ENCODE measurements around the gene UBE2N. TPM values are rescaled to one million over a fixed set of nuclear protein-coding genes. Genes with fewer than 3 reads are reported as not detected.

UBE2N gene
- total RNA-seq, 4 donors from 2014 or later: 18.0 to 26.4 (median 22.1) TPM

DNA sequence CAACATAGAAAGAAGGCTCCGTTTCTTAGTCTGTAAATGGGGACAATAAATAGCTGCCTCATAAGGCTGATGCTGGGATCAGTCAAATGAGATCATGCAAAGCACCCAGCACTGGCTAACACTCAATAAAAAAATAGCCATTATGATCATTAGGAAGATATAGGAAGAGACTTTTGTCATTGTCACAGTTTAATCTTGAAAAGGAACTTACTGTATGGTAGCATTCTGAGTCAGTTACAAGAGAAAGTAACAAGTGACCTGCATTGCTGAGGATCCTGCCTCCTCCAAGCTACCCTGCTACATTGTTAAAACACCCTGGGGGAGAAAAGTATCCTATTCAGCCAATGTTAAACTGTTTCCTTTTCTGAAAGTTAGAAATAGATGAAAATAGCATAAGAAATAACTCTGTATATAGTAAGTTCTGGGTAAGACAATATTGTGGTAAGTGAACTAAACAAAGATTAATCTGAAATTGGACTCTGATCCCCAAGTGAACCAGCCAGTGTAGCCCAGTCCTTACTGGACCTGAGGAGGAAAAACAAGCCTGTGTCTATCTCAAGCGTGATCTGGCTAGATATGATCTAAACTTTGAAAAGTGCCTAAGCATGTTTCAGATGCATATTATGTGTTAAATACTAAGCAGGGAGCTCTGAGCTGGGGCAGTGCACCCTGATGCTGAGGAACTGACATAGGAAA, 67.6 kb downstream of the UBE2N start:
- Histone ChIP-seq H3K4me3 (peak overlapping the region in 1 of 4 donors; percentile 24), H3K27ac (peak overlapping the region in 3 of 4 donors; percentile 16 to 76 (median 48)), H3K36me3 (no peaks in the 10 kb centered on the region), H3K4me1 (peaks cover 0 to 18% (median 0%) of the 10 kb centered on the region in 4 donors), H3K27me3 (no peaks in the 10 kb centered on the region), H3K9me3 (no peaks in the 10 kb centered on the region)
- no peak for TF ChIP-seq POLR2A (IDR thresholded peaks at IDR 0.05)
- TF ChIP-seq, protein P1, sequence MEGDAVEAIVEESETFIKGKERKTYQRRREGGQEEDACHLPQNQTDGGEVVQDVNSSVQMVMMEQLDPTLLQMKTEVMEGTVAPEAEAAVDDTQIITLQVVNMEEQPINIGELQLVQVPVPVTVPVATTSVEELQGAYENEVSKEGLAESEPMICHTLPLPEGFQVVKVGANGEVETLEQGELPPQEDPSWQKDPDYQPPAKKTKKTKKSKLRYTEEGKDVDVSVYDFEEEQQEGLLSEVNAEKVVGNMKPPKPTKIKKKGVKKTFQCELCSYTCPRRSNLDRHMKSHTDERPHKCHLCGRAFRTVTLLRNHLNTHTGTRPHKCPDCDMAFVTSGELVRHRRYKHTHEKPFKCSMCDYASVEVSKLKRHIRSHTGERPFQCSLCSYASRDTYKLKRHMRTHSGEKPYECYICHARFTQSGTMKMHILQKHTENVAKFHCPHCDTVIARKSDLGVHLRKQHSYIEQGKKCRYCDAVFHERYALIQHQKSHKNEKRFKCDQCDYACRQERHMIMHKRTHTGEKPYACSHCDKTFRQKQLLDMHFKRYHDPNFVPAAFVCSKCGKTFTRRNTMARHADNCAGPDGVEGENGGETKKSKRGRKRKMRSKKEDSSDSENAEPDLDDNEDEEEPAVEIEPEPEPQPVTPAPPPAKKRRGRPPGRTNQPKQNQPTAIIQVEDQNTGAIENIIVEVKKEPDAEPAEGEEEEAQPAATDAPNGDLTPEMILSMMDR (IDR thresholded peaks at IDR 0.05): no peak
- no peak for DNase-seq

DNA sequence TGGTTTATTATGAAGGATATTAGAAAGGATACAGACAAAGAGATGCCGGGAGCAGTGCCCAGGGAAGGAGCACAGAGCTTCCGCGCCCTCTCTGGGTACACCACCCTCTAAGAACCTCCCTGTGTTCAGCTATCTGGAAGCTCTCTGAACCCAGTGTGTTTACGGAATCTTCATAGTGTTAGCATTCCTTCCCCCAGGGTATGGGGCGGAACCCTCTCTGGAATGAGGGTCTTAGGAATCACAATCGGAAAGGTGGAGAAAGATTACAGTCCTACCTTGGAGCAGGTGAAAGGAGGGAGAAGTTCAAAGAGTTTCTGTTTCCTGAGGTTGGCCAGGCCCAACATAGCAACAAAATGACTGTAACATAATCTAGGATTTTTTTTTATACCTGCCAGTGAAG, 70.8 kb downstream of the UBE2N start:
- Histone ChIP-seq H3K27ac (no peak overlapping the region), H3K36me3 (no peaks in the 10 kb centered on the region), H3K4me3 (no peak overlapping the region), H3K4me1 (peaks cover 0 to 7% (median 0%) of the 10 kb centered on the region in 4 donors), H3K9me3 (no peaks in the 10 kb centered on the region), H3K27me3 (no peaks in the 10 kb centered on the region)
- TF ChIP-seq, protein P1 (IDR thresholded peaks at IDR 0.05): no peak
- TF ChIP-seq POLR2A (IDR thresholded peaks at IDR 0.05): no peak
- no peak for DNase-seq

DNA sequence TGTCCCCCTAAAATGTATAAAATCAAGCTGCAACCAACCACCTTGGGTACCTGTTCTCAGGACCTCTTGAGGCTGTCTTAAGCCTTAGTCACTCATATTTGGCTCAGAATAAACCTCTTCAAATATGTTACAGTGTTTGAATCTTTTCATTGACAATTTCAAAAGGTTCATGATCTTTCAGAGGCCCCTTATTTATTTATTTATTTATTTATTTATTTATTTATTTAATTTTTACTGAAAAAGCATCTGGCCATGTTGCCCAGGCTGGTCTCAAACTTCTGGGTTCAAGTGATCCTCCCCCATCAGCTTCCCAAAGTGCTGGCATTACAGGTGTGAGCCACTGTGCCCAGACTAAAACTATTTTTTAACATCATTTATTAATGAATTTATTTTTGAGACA, 72.2 kb downstream of the UBE2N start:
- Histone ChIP-seq H3K36me3 (no peaks in the 10 kb centered on the region), H3K4me1 (no peaks in the 10 kb centered on the region), H3K4me3 (no peak overlapping the region), H3K27me3 (no peaks in the 10 kb centered on the region), H3K27ac (no peak overlapping the region), H3K9me3 (no peaks in the 10 kb centered on the region)
- no peak for DNase-seq
- no peak for TF ChIP-seq POLR2A (IDR thresholded peaks at IDR 0.05)
- TF ChIP-seq, protein P1 (IDR thresholded peaks at IDR 0.05): no peak

DNA sequence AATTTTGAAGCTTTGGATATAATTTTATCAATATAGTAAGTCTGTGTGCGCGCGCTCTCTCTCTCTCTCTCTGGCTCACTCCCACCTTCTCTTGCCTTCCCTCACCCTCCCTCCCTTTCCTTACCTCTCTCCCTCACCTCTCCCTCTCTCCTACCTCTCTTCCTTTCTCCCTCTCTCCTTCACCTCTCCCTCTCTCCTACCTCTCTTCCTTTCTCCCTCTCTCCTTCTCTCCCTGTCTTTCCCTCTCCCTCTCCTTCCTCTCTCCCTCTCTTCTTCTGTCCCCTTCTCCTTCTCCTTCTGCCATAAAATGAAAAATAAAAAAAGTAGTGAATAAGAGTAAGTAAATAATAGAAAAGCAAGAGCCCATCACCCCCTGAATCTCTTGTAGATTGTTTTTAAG, 73.0 kb downstream of the UBE2N start:
- Histone ChIP-seq H3K4me1 (no peaks in the 10 kb centered on the region), H3K9me3 (no peaks in the 10 kb centered on the region), H3K27me3 (no peaks in the 10 kb centered on the region), H3K36me3 (no peaks in the 10 kb centered on the region), H3K4me3 (no peak overlapping the region), H3K27ac (no peak overlapping the region)
- no peak for DNase-seq
- TF ChIP-seq, protein P1 (IDR thresholded peaks at IDR 0.05): no peak
- no peak for TF ChIP-seq POLR2A (IDR thresholded peaks at IDR 0.05)

DNA sequence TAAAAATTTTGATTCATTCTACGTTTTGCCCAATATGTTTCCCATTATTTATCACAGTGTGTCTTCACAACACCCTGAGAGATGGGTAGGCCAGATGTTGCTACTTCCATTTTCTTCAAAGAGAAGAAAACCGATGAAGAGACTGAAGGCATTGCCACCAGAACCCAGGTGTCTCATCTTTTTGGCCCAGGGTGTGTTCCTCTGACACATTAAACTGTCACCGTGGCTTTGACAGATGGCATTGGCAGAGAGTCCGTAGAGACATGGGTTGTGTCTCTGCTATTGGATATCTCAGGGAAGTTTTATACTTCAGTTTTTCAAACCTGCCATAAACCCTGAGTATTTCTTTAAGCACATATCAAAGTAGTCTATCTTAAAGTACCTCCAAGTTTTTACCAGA, 75.3 kb downstream of the UBE2N start:
- no peaks in the 10 kb centered on the region for H3K36me3 ChIP-seq
- no peaks in the 10 kb centered on the region for H3K27me3 ChIP-seq
- H3K4me1 ChIP-seq: no peaks in the 10 kb centered on the region
- no peak overlapping the region for H3K4me3 ChIP-seq
- no peak overlapping the region for H3K27ac ChIP-seq
- no peak for TF ChIP-seq POLR2A (IDR thresholded peaks at IDR 0.05)
- TF ChIP-seq, protein P1 (IDR thresholded peaks at IDR 0.05): no peak
- DNase-seq: no peak
- H3K9me3 ChIP-seq: no peaks in the 10 kb centered on the region
